H1 (cell line): Measurements from ENCODE around the gene CNTN5. TPM values are rescaled to one million over a fixed set of nuclear protein-coding genes. Genes with fewer than 3 reads are reported as not detected.
A peak's percentile ranks its signal among the peaks of the same experiment; 100 is the strongest.

Experiments used
- CTCF ChIA-PET: fragments of 300-600 bp; sonication (Branson Sonifier 250); formaldehyde crosslinking; loops from one replicate; lab custom pipeline; 2021; ENCODE audit not compliant: partially characterized antibody; lab: Charles Lee
- POLR2A ChIA-PET: fragments of 300-600 bp; sonication (Branson Sonifier 250); formaldehyde crosslinking; loops from one replicate; lab custom pipeline; 2021; ENCODE audit warnings: inconsistent platforms; ENCODE audit not compliant: partially characterized antibody; lab: Charles Lee
- DNase-seq, 2 experiments: peaks; one replicate each; pipeline versions ENCODE4 v3.0.0 to v3.0.0-alpha.2; 2010 to 2022; ENCODE audit warnings: low spot score in 2 of 2, low read depth in 1 of 2, mixed read lengths in 1 of 2
- FAIRE-seq: peaks from 2 replicates; lab custom pipeline; 2011; peaks lifted over from hg19 to GRCh38; lab: Jason Lieb, UNC
- H2AFZ ChIP-seq: 2 replicates; pipeline ENCODE4 v1.8.1; 2012; ENCODE audit warnings: low read length, inconsistent platforms
- H2AK5ac ChIP-seq: 2 replicates; pipeline ENCODE4 v1.6.1; 2013; ENCODE audit warnings: low read depth, low read length
- H2BK120ac ChIP-seq: replicated peaks from 2 replicates; pipeline ENCODE3; 2013; ENCODE audit warnings: low read depth, low read length, inconsistent platforms
- H2BK12ac ChIP-seq: 2 replicates; pipeline ENCODE4 v1.6.1; 2013; ENCODE audit warnings: low read depth, low read length
- H2BK15ac ChIP-seq: 2 replicates; pipeline ENCODE4 v1.6.1; 2013; ENCODE audit warnings: low read length
- H2BK20ac ChIP-seq: 2 replicates; pipeline ENCODE4 v1.6.1; 2013; ENCODE audit warnings: low read length
- H2BK5ac ChIP-seq: 2 replicates; pipeline ENCODE4 v1.6.1; 2013; ENCODE audit warnings: low read depth, low read length
- H3K14ac ChIP-seq: 2 replicates; pipeline ENCODE4 v1.6.1; 2013; ENCODE audit warnings: inconsistent platforms; ENCODE audit not compliant: insufficient read length
- H3K18ac ChIP-seq: 2 replicates; pipeline ENCODE4 v1.6.1; 2013; ENCODE audit warnings: low read length; ENCODE audit errors: extremely low read depth
- H3K23ac ChIP-seq: 2 replicates; pipeline ENCODE4 v1.6.1; 2013; ENCODE audit warnings: inconsistent platforms; ENCODE audit not compliant: insufficient read length
- H3K23me2 ChIP-seq: 2 replicates; pipeline ENCODE4 v1.6.1; 2013; ENCODE audit warnings: low read depth, low read length
- H3K27ac ChIP-seq: 2 replicates; pipeline ENCODE4 v1.6.1; 2011; ENCODE audit warnings: low read depth, low read length, inconsistent platforms
- H3K27me3 ChIP-seq, 4 experiments: replicated peaks in 1 of 4; 1 replicate in 1 of 4; 2 replicates in 3 of 4; pipeline versions ENCODE4 v1.6.1 to v1.8.1; 2011 to 2013; ENCODE audit warnings: low read length in 3 of 4, mild to moderate bottlenecking in 3 of 4, inconsistent platforms in 2 of 4, mixed read lengths in 2 of 4, moderate library complexity in 1 of 4; ENCODE audit not compliant: control insufficient read depth in 3 of 4, insufficient read depth in 3 of 4; ENCODE audit errors: extremely low read depth in 1 of 4
- H3K36me3 ChIP-seq, 4 experiments: 2 replicates each; pipeline versions ENCODE4 v1.6.1 to v1.8.1; 2011 to 2013; ENCODE audit warnings: mild to moderate bottlenecking in 4 of 4, low read length in 3 of 4, moderate library complexity in 2 of 4, control low read depth in 1 of 4, inconsistent platforms in 1 of 4; ENCODE audit not compliant: insufficient read depth in 4 of 4, control insufficient read depth in 2 of 4
- H3K4ac ChIP-seq: replicated peaks from 2 replicates; pipeline ENCODE3; 2013; ENCODE audit warnings: low read length, low read depth, mixed read lengths, inconsistent platforms; ENCODE audit not compliant: insufficient read length
- H3K4me1 ChIP-seq, 4 experiments: replicated peaks in 1 of 4; 1 replicate in 1 of 4; 2 replicates in 3 of 4; pipeline versions ENCODE4 v1.6.1 to v1.8.1; 2011 to 2013; ENCODE audit warnings: low read length in 3 of 4, inconsistent platforms in 2 of 4, mixed read lengths in 1 of 4; ENCODE audit not compliant: insufficient read depth in 4 of 4, control insufficient read depth in 3 of 4
- H3K4me2 ChIP-seq, 2 experiments: 2 replicates each; pipeline versions ENCODE4 v1.6.1 to v1.8.1; 2011 to 2013; ENCODE audit warnings: low read depth in 2 of 2, low read length in 2 of 2, control low read depth in 1 of 2, inconsistent platforms in 1 of 2, mild to moderate bottlenecking in 1 of 2; ENCODE audit not compliant: insufficient read depth in 1 of 2
- H3K4me3 ChIP-seq, 4 experiments: fragments of 200-600, 300-600 bp in 1 of 4; sonication (generic), shearing (Covaris generic), sonication (Bioruptor Twin) in 1 of 4; 2 replicates each; pipeline versions ENCODE4 v1.5.1 to v1.8.1; 2011 to 2016; ENCODE audit warnings: low read length in 4 of 4, low read depth in 3 of 4, control low read depth in 2 of 4, inconsistent platforms in 2 of 4, mild to moderate bottlenecking in 2 of 4, mixed read lengths in 1 of 4, moderate library complexity in 1 of 4; ENCODE audit not compliant: insufficient read depth in 2 of 4; ENCODE audit errors: extremely low read depth in 1 of 4
- H3K56ac ChIP-seq: replicated peaks from 2 replicates; pipeline ENCODE3; 2013; ENCODE audit warnings: low read depth, mild to moderate bottlenecking, mixed read lengths, low read length, inconsistent platforms; ENCODE audit not compliant: insufficient read length
- H3K79me1 ChIP-seq: 2 replicates; pipeline ENCODE4 v1.6.1; 2013; ENCODE audit warnings: low read depth, low read length, control low read depth
- H3K79me2 ChIP-seq, 2 experiments: 2 replicates each; pipeline versions ENCODE4 v1.6.1 to v1.8.1; 2012 to 2013; ENCODE audit warnings: low read length in 2 of 2, mild to moderate bottlenecking in 2 of 2, inconsistent platforms in 1 of 2; ENCODE audit not compliant: insufficient read depth in 2 of 2, control insufficient read depth in 1 of 2
- H3K9ac ChIP-seq, 4 experiments: replicated peaks in 1 of 4; 1 replicate in 1 of 4; 2 replicates in 3 of 4; pipeline versions ENCODE4 v1.6.1 to v1.8.1; 2011 to 2013; ENCODE audit warnings: low read depth in 3 of 4, low read length in 3 of 4, control low read depth in 2 of 4, mild to moderate bottlenecking in 2 of 4, moderate library complexity in 2 of 4, inconsistent platforms in 1 of 4; ENCODE audit errors: extremely low read depth in 1 of 4
- H3K9me3 ChIP-seq, 2 experiments: 2 replicates each; pipeline versions ENCODE4 v1.6.1 to v1.8.1; 2012 to 2013; ENCODE audit warnings: mild to moderate bottlenecking in 2 of 2, moderate library complexity in 2 of 2, control low read depth in 1 of 2, inconsistent platforms in 1 of 2, low read depth in 1 of 2, low read length in 1 of 2, mixed read lengths in 1 of 2; ENCODE audit not compliant: insufficient read depth in 2 of 2
- H4K20me1 ChIP-seq, 2 experiments: replicated peaks in 1 of 2; 2 replicates each; pipeline versions ENCODE3 to v1.8.1; 2011 to 2013; ENCODE audit warnings: inconsistent platforms in 2 of 2, low read length in 2 of 2, mild to moderate bottlenecking in 1 of 2; ENCODE audit not compliant: insufficient read depth in 2 of 2, control insufficient read depth in 1 of 2
- H4K5ac ChIP-seq: 2 replicates; pipeline ENCODE4 v1.6.1; 2013; ENCODE audit warnings: low read length, low read depth, mixed read lengths, inconsistent platforms; ENCODE audit not compliant: insufficient read length
- H4K8ac ChIP-seq: 2 replicates; pipeline ENCODE4 v1.8.0; 2013; ENCODE audit warnings: mild to moderate bottlenecking, moderate library complexity, low read length, inconsistent platforms; ENCODE audit not compliant: insufficient read depth; ENCODE audit errors: extremely low read depth
- H4K91ac ChIP-seq: replicated peaks from 2 replicates; pipeline ENCODE3; 2013; ENCODE audit warnings: low read length, mixed read lengths, inconsistent platforms; ENCODE audit not compliant: insufficient read length
- RAD21 ChIP-seq, 2 experiments: IDR thresholded peaks in 1 of 2; conservative IDR thresholded peaks in 1 of 2; 2 replicates each; pipeline ENCODE4 v1.6.1; 2011; ENCODE audit warnings: low read depth in 2 of 2, low read length in 2 of 2, improper control_type of control experiment in 1 of 2, inconsistent platforms in 1 of 2, mild to moderate bottlenecking in 1 of 2, moderate library complexity in 1 of 2
- SIRT6 ChIP-seq: IDR thresholded peaks from one replicate; pipeline ENCODE4 v1.7.1; 2012; ENCODE audit warnings: low read length, inconsistent platforms
- WGBS, 2 experiments: shearing (Covaris generic) in 1 of 2; methylation state at CpG; one replicate each; pipeline versions ENCODE4 v1.1.6 to v1.1.7; 2013 to 2015; ENCODE audit warnings: low lambda C conversion rate in 2 of 2, mixed read lengths in 2 of 2, inconsistent platforms in 1 of 2, low coverage in 1 of 2, missing lambda C conversion rate in 1 of 2; ENCODE audit not compliant: insufficient replicate concordance in 2 of 2, insufficient coverage in 1 of 2, insufficient read length in 1 of 2; ENCODE audit errors: extremely low coverage in 1 of 2, missing lambda C conversion rate in 1 of 2; 5-methylcytosine and 5-hydroxymethylcytosine counted together
- polyA plus RNA-seq, 7 experiments: library from polyadenylated mRNA; depleted of rRNA in 3 of 7; stranded (reverse) in 5 of 7; unstranded in 2 of 7; fragments of >200 nt in 5 of 7; fragments of 200-250 nt in 2 of 7; gene quantifications; 1 replicate in 5 of 7; 2 replicates in 1 of 7; 4 replicates in 1 of 7; pipeline versions ENCODE4 v1.2.1 to v1.2.3, GENCODE V29; 2011 to 2013; ENCODE audit warnings: missing spikeins in 2 of 7, mixed read lengths in 2 of 7
- total RNA-seq: library from RNA; stranded (reverse); fragmentation: NEBNext Ultra II Directional; extraction: Animal tissue kit (Norgen Biotek cat#: 25700); gene quantifications from 2 replicates; pipeline ENCODE4 v1.2.1, GENCODE V29; 2021
- TF ChIP-seq, protein P1 (sequence below), 3 experiments: IDR thresholded peaks; 1 replicate in 2 of 3; 2 replicates in 1 of 3; pipeline versions ENCODE4 v1.5.1 to v1.6.1; 2011; ENCODE audit warnings: low read length in 3 of 3, mild to moderate bottlenecking in 3 of 3, inconsistent platforms in 2 of 3, low read depth in 1 of 3, moderate library complexity in 1 of 3; ENCODE audit not compliant: insufficient read depth in 1 of 3; ENCODE audit errors: control extremely low read depth in 1 of 3

CNTN5 gene
- total and polyA plus RNA-seq, 2 of the 8 experiments (the other 6 are each of a cell fraction or from before 2014, with no cell fraction given): not detected

DNA sequence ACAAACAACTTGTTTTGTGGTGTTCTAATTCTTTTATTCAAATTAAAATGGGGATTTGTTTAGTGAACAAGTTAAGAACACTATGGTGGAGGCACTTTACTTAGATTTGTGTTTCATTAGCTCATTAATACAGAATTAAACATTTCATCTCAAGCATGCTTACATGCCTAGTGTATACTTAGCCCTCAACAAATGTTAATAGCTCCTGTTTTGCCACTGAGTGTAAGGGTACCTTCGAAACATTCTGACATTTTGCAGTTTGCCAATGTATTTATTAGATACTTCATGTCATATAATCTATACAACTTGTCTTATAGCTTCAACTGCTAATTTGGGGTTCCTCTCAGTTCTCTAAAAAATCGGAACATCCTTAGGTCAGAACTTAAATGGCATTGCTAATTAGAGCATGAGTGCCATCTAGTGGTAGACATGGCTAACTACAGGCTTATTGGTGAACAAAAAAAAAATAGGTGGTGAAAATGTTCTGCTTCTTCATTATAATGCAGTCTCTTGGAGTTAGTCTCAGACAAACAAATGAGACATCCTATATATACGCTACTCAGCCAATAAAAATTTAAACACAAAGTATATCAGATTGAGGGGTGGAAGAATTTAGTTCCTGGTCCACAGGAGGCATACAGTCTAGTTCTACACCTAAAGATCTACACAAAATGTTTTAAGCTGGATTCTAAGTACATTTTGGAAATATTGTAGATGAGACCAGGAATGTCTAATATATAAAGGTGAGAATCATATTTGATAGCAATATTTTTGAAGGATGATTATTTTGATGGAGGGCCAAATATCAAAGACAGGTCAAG lies 4.9 kb upstream of the CNTN5 start:
- 28% methylated on average over 3 of the region's 3 CpGs; no CpG with 5 or more reads in 1 of the 2 experiments for WGBS, 2 experiments
- no peak overlapping the region for H2BK15ac ChIP-seq
- ChIA-PET CTCF (interaction anchor here (0.6 to 4.0 kb wide), 25 partner anchors 10 to 1818 kb away, joined by 3 to 30 read pairs (median 4); no protein-coding TSS in a partner anchor), POLR2A (no interaction called here)
- no peak overlapping the region for H2AFZ ChIP-seq
- H4K91ac ChIP-seq: no peak overlapping the region
- no peak overlapping the region for H3K4me2 ChIP-seq
- TF ChIP-seq SIRT6 (no peak), RAD21 (IDR thresholded peaks at IDR 0.05 in 1 of 2, conservative IDR thresholded peaks at IDR 0.05 in 1 of 2; ENCODE audit: low read depth in 2 of 2, low read length in 2 of 2) (peak; percentile 94 to 96)
- TF ChIP-seq, protein P1, sequence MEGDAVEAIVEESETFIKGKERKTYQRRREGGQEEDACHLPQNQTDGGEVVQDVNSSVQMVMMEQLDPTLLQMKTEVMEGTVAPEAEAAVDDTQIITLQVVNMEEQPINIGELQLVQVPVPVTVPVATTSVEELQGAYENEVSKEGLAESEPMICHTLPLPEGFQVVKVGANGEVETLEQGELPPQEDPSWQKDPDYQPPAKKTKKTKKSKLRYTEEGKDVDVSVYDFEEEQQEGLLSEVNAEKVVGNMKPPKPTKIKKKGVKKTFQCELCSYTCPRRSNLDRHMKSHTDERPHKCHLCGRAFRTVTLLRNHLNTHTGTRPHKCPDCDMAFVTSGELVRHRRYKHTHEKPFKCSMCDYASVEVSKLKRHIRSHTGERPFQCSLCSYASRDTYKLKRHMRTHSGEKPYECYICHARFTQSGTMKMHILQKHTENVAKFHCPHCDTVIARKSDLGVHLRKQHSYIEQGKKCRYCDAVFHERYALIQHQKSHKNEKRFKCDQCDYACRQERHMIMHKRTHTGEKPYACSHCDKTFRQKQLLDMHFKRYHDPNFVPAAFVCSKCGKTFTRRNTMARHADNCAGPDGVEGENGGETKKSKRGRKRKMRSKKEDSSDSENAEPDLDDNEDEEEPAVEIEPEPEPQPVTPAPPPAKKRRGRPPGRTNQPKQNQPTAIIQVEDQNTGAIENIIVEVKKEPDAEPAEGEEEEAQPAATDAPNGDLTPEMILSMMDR (IDR thresholded peaks at IDR 0.05; ENCODE audit: control extremely low read depth in 1 of 3, insufficient read depth in 1 of 3, low read depth in 1 of 3, low read length in 3 of 3): peak in 2 of 3 experiments; percentile 56 to 75; a peak in 3 of 4 replicates
- TF ChIP-seq, all 59 proteins: peak for 2
- Histone ChIP-seq H2BK120ac (no peak overlapping the region), H4K20me1 (no peaks in the 10 kb centered on the region), H3K14ac (no peak overlapping the region), H3K23ac (no peak overlapping the region), H3K4me3 (no peak overlapping the region), H2BK12ac (no peak overlapping the region), H3K27me3 (peaks cover 0 to 7% (median 3%) of the 10 kb centered on the region in 4 experiments; a peak in 4 of 7 replicates), H3K4me1 (no peaks in the 10 kb centered on the region), H2BK5ac (no peak overlapping the region), H3K36me3 (no peaks in the 10 kb centered on the region), H3K9ac (no peak overlapping the region), H3K18ac (no peak overlapping the region), H2AK5ac (no peak overlapping the region), H3K79me2 (no peaks in the 10 kb centered on the region), H3K23me2 (peaks cover under 1% of the 10 kb centered on the region; the same call in 1 of the 2 replicates), H2BK20ac (no peak overlapping the region), H3K27ac (no peak overlapping the region), H3K9me3 (no peaks in the 10 kb centered on the region), H4K5ac (no peak overlapping the region), H3K4ac (no peak overlapping the region), H3K56ac (no peak overlapping the region), H3K79me1 (no peaks in the 10 kb centered on the region), H4K8ac (no peak overlapping the region)
- FAIRE-seq: no peak
- no peak for DNase-seq
